ENCODE data around the gene DFFB. TPM values are rescaled to one million over a fixed set of nuclear protein-coding genes. Genes with fewer than 3 reads are reported as not detected.

DFFB gene
- total RNA-seq, 1 experiment from 2014 or later = 11.9 TPM

DNA sequence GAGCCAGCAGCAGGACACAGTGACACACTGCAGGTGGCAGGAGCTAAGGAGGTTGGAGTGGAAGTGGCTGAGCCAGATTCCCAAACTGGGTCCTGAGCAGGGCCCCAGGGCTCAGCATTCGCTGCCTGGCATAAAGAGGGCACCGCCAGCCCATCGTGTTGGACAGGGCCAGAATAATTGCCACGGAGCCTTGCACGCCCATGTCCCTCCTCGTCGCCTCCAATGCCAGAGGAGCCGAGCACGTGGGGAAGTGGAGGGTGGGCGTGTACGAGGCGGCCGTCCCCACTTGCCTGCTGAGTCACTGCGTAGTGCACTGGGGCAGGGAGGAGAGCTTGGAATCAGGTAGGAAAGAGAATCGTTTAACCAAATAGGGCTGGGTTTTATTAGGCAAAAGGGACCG lies 34.9 kb upstream of the DFFB start:
- Histone ChIP-seq H3K79me2 (ENCODE audit: low read length) (no peaks in the 10 kb centered on the region), H2AFZ (ENCODE audit: low read length) (no peak overlapping the region), H3K9me2 (replicated peaks; ENCODE audit: insufficient read depth, low read length) (no peaks in the 10 kb centered on the region), H3K27me3 (ENCODE audit: low read length) (no peaks in the 10 kb centered on the region), H3K4me1 (ENCODE audit: low read length) (no peaks in the 10 kb centered on the region), H3K4me3 (ENCODE audit: low read length) (no peak overlapping the region), H3K27ac (ENCODE audit: low read length) (no peak overlapping the region), H4K20me1 (ENCODE audit: insufficient read depth, low read depth, low read length) (no peaks in the 10 kb centered on the region), H3K36me3 (ENCODE audit: insufficient read depth, low read length) (peaks cover 6% of the 10 kb centered on the region; the same call in 1 of the 2 replicates), H3K4me2 (ENCODE audit: low read depth, low read length, poor library complexity, severe bottlenecking) (no peak overlapping the region), H3K9ac (ENCODE audit: low read length) (no peak overlapping the region), H3K9me3 (ENCODE audit: low read length) (no peaks in the 10 kb centered on the region)
- DNase-seq = no peak

DNA sequence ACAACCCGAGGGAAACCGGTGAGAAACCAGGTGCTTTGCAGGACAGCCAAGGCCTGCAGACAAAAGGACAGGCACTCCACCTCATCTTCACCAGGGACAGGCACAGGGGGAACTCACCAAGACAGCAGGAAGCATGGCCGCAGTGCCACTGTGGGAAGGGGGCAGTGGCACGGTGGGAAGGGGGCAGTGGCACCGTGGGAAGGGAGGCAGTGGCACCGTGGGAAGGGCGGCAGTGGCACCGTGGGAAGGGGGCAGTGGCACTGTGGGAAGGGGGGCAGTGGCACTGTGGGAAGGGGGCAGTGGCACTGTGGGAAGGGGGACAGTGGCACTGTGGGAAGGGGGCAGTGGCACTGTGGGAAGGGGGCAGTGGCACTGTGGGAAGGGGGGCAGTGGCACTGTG lies 32.6 kb upstream of the DFFB start:
- Histone ChIP-seq H3K4me3 (ENCODE audit: low read length) (no peak overlapping the region), H3K9ac (ENCODE audit: low read length) (no peak overlapping the region), H3K9me2 (replicated peaks; ENCODE audit: insufficient read depth, low read length) (no peaks in the 10 kb centered on the region), H3K9me3 (ENCODE audit: low read length) (no peaks in the 10 kb centered on the region), H4K20me1 (ENCODE audit: insufficient read depth, low read depth, low read length) (no peaks in the 10 kb centered on the region), H3K79me2 (ENCODE audit: low read length) (no peaks in the 10 kb centered on the region), H3K4me1 (ENCODE audit: low read length) (no peaks in the 10 kb centered on the region), H3K36me3 (ENCODE audit: insufficient read depth, low read length) (peaks cover 15% of the 10 kb centered on the region; the same call in 1 of the 2 replicates), H3K4me2 (ENCODE audit: low read depth, low read length, poor library complexity, severe bottlenecking) (no peak overlapping the region), H2AFZ (ENCODE audit: low read length) (no peak overlapping the region), H3K27me3 (ENCODE audit: low read length) (no peaks in the 10 kb centered on the region), H3K27ac (ENCODE audit: low read length) (no peak overlapping the region)
- DNase-seq = no peak

DNA sequence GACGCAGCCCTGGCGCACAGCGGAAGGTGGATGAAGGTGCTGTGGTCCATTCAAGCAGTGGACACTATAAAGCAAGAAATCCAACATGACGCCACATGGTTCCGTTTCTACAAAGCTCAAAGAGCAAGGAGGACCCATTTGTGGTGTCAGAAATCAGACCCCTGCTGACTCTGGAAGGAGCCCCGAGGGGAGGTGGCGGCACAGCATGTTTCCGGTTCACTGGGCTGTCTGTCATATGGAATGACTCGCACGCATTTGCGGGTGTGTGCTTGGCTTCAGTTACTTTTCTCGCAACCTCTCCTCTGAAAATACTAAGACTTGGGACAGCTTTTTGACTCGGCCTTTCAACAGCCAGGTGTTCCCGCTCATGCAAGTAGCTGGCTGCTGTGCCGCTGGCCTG lies 31.9 kb upstream of the DFFB start:
- Histone ChIP-seq H2AFZ (ENCODE audit: low read length) (no peak overlapping the region), H3K4me2 (ENCODE audit: low read depth, low read length, poor library complexity, severe bottlenecking) (no peak overlapping the region), H3K36me3 (ENCODE audit: insufficient read depth, low read length) (peaks cover 21% of the 10 kb centered on the region; the same call in 1 of the 2 replicates), H3K4me1 (ENCODE audit: low read length) (no peaks in the 10 kb centered on the region), H4K20me1 (ENCODE audit: insufficient read depth, low read depth, low read length) (no peaks in the 10 kb centered on the region), H3K9me3 (ENCODE audit: low read length) (no peaks in the 10 kb centered on the region), H3K4me3 (ENCODE audit: low read length) (no peak overlapping the region), H3K27ac (ENCODE audit: low read length) (no peak overlapping the region), H3K9me2 (replicated peaks; ENCODE audit: insufficient read depth, low read length) (no peaks in the 10 kb centered on the region), H3K27me3 (ENCODE audit: low read length) (no peaks in the 10 kb centered on the region), H3K9ac (ENCODE audit: low read length) (no peak overlapping the region), H3K79me2 (ENCODE audit: low read length) (no peaks in the 10 kb centered on the region)
- no peak for DNase-seq

DNA sequence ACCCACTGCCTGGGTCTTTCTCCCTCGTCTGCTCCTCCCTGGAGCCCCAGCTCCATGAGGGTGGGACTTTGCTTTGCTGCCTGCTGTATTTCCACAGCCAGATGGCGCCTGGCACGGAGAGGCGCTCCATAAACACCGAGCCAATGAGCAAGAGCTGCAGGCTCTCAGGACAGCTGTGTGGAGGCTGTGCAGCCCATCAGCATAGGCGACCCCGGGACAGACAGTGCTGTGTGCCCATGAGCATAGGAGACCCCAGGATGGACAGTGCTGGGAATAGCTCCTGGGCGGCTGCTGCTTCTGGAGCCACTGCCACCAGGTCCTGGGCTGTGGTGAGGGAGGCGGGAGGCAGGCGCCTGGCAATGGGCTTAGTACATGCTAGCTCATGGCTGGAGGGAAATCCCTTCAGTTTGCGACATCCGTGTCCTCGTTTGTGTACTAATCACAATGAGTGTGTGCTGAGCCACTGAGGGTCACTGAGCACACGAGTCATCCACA lies 29.4 kb upstream of the DFFB start:
- H3K36me3 ChIP-seq (ENCODE audit: insufficient read depth, low read length) = peaks cover 30% of the 10 kb centered on the region
- H3K79me2 ChIP-seq (ENCODE audit: low read length) = no peaks in the 10 kb centered on the region
- H3K27me3 ChIP-seq (ENCODE audit: low read length) = no peaks in the 10 kb centered on the region
- no peaks in the 10 kb centered on the region for H4K20me1 ChIP-seq (ENCODE audit: insufficient read depth, low read depth, low read length)
- H3K4me3 ChIP-seq (ENCODE audit: low read length) = no peak overlapping the region
- H3K27ac ChIP-seq (ENCODE audit: low read length) = no peak overlapping the region
- H3K9me2 ChIP-seq (replicated peaks; ENCODE audit: insufficient read depth, low read length) = no peaks in the 10 kb centered on the region
- no peaks in the 10 kb centered on the region for H3K4me1 ChIP-seq (ENCODE audit: low read length)
- no peak overlapping the region for H3K4me2 ChIP-seq (ENCODE audit: low read depth, low read length, poor library complexity, severe bottlenecking)
- H3K9ac ChIP-seq (ENCODE audit: low read length) = no peak overlapping the region
- no peak overlapping the region for H2AFZ ChIP-seq (ENCODE audit: low read length)
- H3K9me3 ChIP-seq (ENCODE audit: low read length) = no peaks in the 10 kb centered on the region
- no peak for DNase-seq

DNA sequence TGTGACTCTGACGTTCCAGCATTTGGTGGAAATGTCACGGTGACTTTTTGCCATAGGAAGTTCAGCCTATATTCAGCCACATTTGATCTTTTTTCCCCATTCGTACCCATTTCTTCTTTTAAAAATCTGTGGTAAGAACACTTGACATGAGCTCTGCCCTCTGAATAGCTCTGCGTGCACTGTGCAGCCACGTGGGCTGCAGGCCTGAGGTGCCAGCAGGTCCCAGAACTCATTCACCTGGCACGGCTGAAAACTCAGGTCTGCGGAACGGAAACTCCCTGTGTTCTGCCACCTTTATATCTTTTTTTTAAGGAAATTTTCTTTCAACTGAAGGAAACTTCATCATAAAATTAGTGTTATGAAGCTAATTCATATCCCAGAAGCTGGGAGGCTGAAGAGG lies 28.9 kb upstream of the DFFB start:
- Histone ChIP-seq H3K9me3 (ENCODE audit: low read length) (no peaks in the 10 kb centered on the region), H3K27ac (ENCODE audit: low read length) (no peak overlapping the region), H3K4me3 (ENCODE audit: low read length) (no peak overlapping the region), H3K36me3 (ENCODE audit: insufficient read depth, low read length) (peaks cover 29% of the 10 kb centered on the region), H3K4me1 (ENCODE audit: low read length) (no peaks in the 10 kb centered on the region), H3K9me2 (replicated peaks; ENCODE audit: insufficient read depth, low read length) (no peaks in the 10 kb centered on the region), H3K79me2 (ENCODE audit: low read length) (no peaks in the 10 kb centered on the region), H3K27me3 (ENCODE audit: low read length) (no peaks in the 10 kb centered on the region), H3K9ac (ENCODE audit: low read length) (no peak overlapping the region), H3K4me2 (ENCODE audit: low read depth, low read length, poor library complexity, severe bottlenecking) (no peak overlapping the region), H4K20me1 (ENCODE audit: insufficient read depth, low read depth, low read length) (no peaks in the 10 kb centered on the region), H2AFZ (ENCODE audit: low read length) (no peak overlapping the region)
- no peak for DNase-seq

DNA sequence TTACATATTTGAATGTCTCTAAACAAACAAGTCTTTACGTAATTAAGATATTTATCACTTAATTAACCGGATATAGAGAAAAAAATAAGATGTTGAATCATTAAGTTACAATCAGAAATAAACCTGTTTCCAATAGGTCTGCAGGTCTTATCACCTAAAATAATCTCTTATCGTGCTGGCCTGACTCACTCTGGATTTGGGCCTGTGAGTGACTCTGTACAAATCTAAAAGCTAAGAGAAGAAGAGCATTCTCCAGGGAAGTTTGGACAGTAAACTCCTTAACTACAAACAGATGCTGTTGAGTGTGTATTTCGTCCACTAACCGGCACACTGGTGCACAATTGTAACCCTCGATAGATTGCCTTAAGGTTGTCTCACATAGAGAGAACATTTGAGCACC lies 25.6 kb upstream of the DFFB start:
- H3K27ac ChIP-seq (ENCODE audit: low read length) = no peak overlapping the region
- H3K4me1 ChIP-seq (ENCODE audit: low read length) = no peaks in the 10 kb centered on the region
- no peak overlapping the region for H2AFZ ChIP-seq (ENCODE audit: low read length)
- no peak overlapping the region for H3K4me3 ChIP-seq (ENCODE audit: low read length)
- H3K36me3 ChIP-seq (ENCODE audit: insufficient read depth, low read length) = peaks cover 50% of the 10 kb centered on the region
- H3K9me3 ChIP-seq (ENCODE audit: low read length) = peaks cover under 1% of the 10 kb centered on the region
- H3K9me2 ChIP-seq (replicated peaks; ENCODE audit: insufficient read depth, low read length) = no peaks in the 10 kb centered on the region
- H4K20me1 ChIP-seq (ENCODE audit: insufficient read depth, low read depth, low read length) = no peaks in the 10 kb centered on the region
- no peak for DNase-seq
- no peaks in the 10 kb centered on the region for H3K27me3 ChIP-seq (ENCODE audit: low read length)
- H3K4me2 ChIP-seq (ENCODE audit: low read depth, low read length, poor library complexity, severe bottlenecking) = no peak overlapping the region
- H3K9ac ChIP-seq (ENCODE audit: low read length) = no peak overlapping the region
- no peaks in the 10 kb centered on the region for H3K79me2 ChIP-seq (ENCODE audit: low read length)

DNA sequence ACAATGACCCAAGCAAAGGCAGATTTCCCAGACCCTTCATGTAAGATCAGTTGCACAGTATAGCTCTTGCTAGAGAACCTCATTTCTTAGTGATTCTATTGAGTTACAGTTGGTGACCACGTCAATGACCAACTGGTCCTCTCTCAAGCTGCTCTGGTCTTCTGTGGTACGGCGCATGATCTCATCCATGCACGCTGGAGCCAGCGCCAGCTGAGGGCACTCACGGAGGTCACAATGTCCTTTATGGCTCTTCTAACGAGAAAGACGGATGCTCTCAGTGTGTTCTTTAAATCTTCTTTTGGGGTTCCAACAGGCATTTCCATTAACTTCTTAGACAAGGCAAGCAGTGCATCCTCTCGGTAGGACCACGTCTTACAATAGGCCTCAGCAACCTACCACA lies 22.6 kb upstream of the DFFB start:
- Histone ChIP-seq H3K9ac (ENCODE audit: low read length) (no peak overlapping the region), H2AFZ (ENCODE audit: low read length) (no peak overlapping the region), H3K9me2 (replicated peaks; ENCODE audit: insufficient read depth, low read length) (no peaks in the 10 kb centered on the region), H3K9me3 (ENCODE audit: low read length) (peaks cover 27% of the 10 kb centered on the region), H4K20me1 (ENCODE audit: insufficient read depth, low read depth, low read length) (no peaks in the 10 kb centered on the region), H3K4me1 (ENCODE audit: low read length) (no peaks in the 10 kb centered on the region), H3K4me3 (ENCODE audit: low read length) (no peak overlapping the region), H3K27me3 (ENCODE audit: low read length) (no peaks in the 10 kb centered on the region), H3K4me2 (ENCODE audit: low read depth, low read length, poor library complexity, severe bottlenecking) (no peak overlapping the region), H3K27ac (ENCODE audit: low read length) (no peak overlapping the region), H3K79me2 (ENCODE audit: low read length) (no peaks in the 10 kb centered on the region), H3K36me3 (ENCODE audit: insufficient read depth, low read length) (peaks cover 70% of the 10 kb centered on the region)
- DNase-seq = no peak

DNA sequence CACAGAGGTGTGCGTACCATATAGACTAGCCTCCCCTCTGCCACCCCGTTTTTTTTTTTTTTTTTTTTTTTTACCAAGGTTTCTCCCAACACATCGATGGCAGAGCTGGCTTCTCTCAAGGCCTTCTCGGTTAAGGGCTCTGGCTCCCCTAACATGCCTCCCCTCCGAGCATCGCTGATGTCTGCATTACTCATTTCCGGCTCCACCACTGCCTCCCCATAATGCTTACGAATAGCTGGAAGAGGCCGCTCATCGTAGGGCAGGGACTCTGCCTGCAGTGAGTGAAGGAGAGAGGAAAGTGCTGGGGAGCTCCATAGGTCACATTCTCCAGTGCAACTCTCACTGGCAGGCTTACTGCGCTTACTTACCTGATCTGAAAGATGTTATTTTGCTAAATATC lies 20.9 kb upstream of the DFFB start:
- H3K4me3 ChIP-seq (ENCODE audit: low read length) = no peak overlapping the region
- no peak overlapping the region for H3K9ac ChIP-seq (ENCODE audit: low read length)
- no peak overlapping the region for H3K4me2 ChIP-seq (ENCODE audit: low read depth, low read length, poor library complexity, severe bottlenecking)
- no peak overlapping the region for H3K27ac ChIP-seq (ENCODE audit: low read length)
- DNase-seq = no peak
- no peaks in the 10 kb centered on the region for H3K27me3 ChIP-seq (ENCODE audit: low read length)
- no peaks in the 10 kb centered on the region for H3K4me1 ChIP-seq (ENCODE audit: low read length)
- H3K9me3 ChIP-seq (ENCODE audit: low read length) = peaks cover 27% of the 10 kb centered on the region
- H3K9me2 ChIP-seq (replicated peaks; ENCODE audit: insufficient read depth, low read length) = no peaks in the 10 kb centered on the region
- H4K20me1 ChIP-seq (ENCODE audit: insufficient read depth, low read depth, low read length) = no peaks in the 10 kb centered on the region
- no peak overlapping the region for H2AFZ ChIP-seq (ENCODE audit: low read length)
- H3K79me2 ChIP-seq (ENCODE audit: low read length) = no peaks in the 10 kb centered on the region
- peaks cover 75% of the 10 kb centered on the region for H3K36me3 ChIP-seq (ENCODE audit: insufficient read depth, low read length)

DNA sequence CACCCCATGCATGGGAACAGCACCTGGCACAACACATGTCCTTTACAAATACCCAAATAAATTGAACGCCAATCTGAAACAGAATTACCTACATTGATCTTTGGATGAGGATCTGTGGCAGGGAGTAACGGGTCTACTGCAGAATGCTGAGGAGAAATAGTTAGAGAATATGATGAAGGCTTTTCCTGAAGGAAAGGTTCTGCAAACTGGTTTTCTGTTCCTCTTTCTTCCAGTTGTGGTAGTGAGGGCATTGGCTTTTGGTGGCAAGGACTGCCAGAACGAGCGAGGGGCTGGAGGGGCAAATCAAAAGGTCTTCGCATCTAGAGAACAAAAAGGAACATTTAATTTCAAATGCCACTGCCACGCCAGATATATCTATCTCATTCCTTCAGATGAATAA lies 20.1 kb upstream of the DFFB start:
- peaks cover 74% of the 10 kb centered on the region for H3K36me3 ChIP-seq (ENCODE audit: insufficient read depth, low read length)
- H3K27me3 ChIP-seq (ENCODE audit: low read length) = no peaks in the 10 kb centered on the region
- H3K9me2 ChIP-seq (replicated peaks; ENCODE audit: insufficient read depth, low read length) = no peaks in the 10 kb centered on the region
- no peak overlapping the region for H3K9ac ChIP-seq (ENCODE audit: low read length)
- no peaks in the 10 kb centered on the region for H3K79me2 ChIP-seq (ENCODE audit: low read length)
- H3K4me2 ChIP-seq (ENCODE audit: low read depth, low read length, poor library complexity, severe bottlenecking) = no peak overlapping the region
- H3K4me1 ChIP-seq (ENCODE audit: low read length) = no peaks in the 10 kb centered on the region
- no peak overlapping the region for H3K4me3 ChIP-seq (ENCODE audit: low read length)
- no peak overlapping the region for H3K27ac ChIP-seq (ENCODE audit: low read length)
- DNase-seq = no peak
- H4K20me1 ChIP-seq (ENCODE audit: insufficient read depth, low read depth, low read length) = no peaks in the 10 kb centered on the region
- peaks cover 27% of the 10 kb centered on the region for H3K9me3 ChIP-seq (ENCODE audit: low read length)
- no peak overlapping the region for H2AFZ ChIP-seq (ENCODE audit: low read length)
